ENCODE data around the gene ADAP2.

GRCh38 chr17:30954046-30954830 is 32.5 kb downstream of the ADAP2 start:
- TF ChIP-seq POLR2A (IDR thresholded peaks at IDR 0.05; ENCODE audit: low read depth, low read length) (no peak), TAF1 (IDR thresholded peaks at IDR 0.05; ENCODE audit: low read depth, low read length) (no peak)
